Uterus (tissue), 4 donors: Measurements from ENCODE around the gene FRS3. TPM values are rescaled to one million over a fixed set of nuclear protein-coding genes. Genes with fewer than 3 reads are reported as not detected.

Experiments used
- DNase-seq, 2 donors: peaks; one replicate each; pipeline ENCODE4 v3.0.0-alpha.2; 2019 to 2020
- H3K27ac ChIP-seq, 2 donors: fragments of 200-600 bp; sonication (generic); 1 replicate in 1 of 2; 2 replicates in 1 of 2; pipeline ENCODE4 v1.5.1; 2016 to 2018
- H3K27me3 ChIP-seq, 2 donors: fragments of 200-600 bp; sonication (generic); one replicate each; pipeline ENCODE4 v1.5.1; 2018 to 2019; ENCODE audit warnings: control low read depth in 1 of 2
- H3K36me3 ChIP-seq, 2 donors: fragments of 200-600 bp; sonication (generic); one replicate each; pipeline ENCODE4 v1.5.1; 2019; ENCODE audit warnings: control low read depth in 1 of 2
- H3K4me1 ChIP-seq, 2 donors: fragments of 200-600 bp; sonication (generic); one replicate each; pipeline ENCODE4 v1.5.1; 2018 to 2019; ENCODE audit warnings: control low read depth in 1 of 2
- H3K4me3 ChIP-seq, 2 donors: fragments of 200-600 bp; sonication (generic); 1 replicate in 1 of 2; 2 replicates in 1 of 2; pipeline ENCODE4 v1.5.1; 2018 to 2019; ENCODE audit warnings: mild to moderate bottlenecking in 1 of 2
- H3K9me3 ChIP-seq, 2 donors: fragments of 200-600 bp; sonication (generic); one replicate each; pipeline ENCODE4 v1.5.1; 2019; ENCODE audit warnings: control low read depth in 1 of 2
- CTCF ChIP-seq, 4 experiments: fragments of 200-600 bp in 2 of 4; fragments of 450-650 bp in 2 of 4; sonication (generic) in 2 of 4; IDR thresholded peaks; one replicate each; pipeline ENCODE4 v1.5.1; 2016 to 2019; ENCODE audit warnings: antibody characterized with exemption in 4 of 4, mild to moderate bottlenecking in 2 of 4, moderate library complexity in 1 of 4
- POLR2A ChIP-seq, 2 donors: fragments of 450-650 bp; IDR thresholded peaks; one replicate each; pipeline ENCODE4 v1.6.1; 2016; ENCODE audit warnings: antibody characterized with exemption in 2 of 2, mild to moderate bottlenecking in 1 of 2, moderate library complexity in 1 of 2
- intact Hi-C: fragments of 100-400 bp; cut with DNase I; formaldehyde crosslinking; loops from one replicate; pipeline ENCODE4 v1.15.1; 2023; ENCODE audit warnings: low total_unique reads
- small RNA-seq: library from RNA; depleted of rRNA; stranded (forward); fragments of <200 nt; gene quantifications from one replicate; pipeline ENCODE3, GENCODE V24; 2016
- total RNA-seq, 4 donors: library from RNA; depleted of rRNA in 3 of 4; stranded (reverse); fragments of >200 nt in 3 of 4; gene quantifications; one replicate each; pipeline versions ENCODE4 v1.1.0 to v1.2.4, GENCODE V29; 2014 to 2023
- donor health status: DM: yes; HTN: yes; CAD: no.

The FRS3 gene
- total RNA-seq, 4 donors from 2014 or later, result 0.26 to 8.9 (median 2.2) TPM

GRCh38 chr6:41723530-41724227 lies 56.0 kb downstream of the FRS3 start:
- no peaks in the 10 kb centered on the region for H3K27me3 ChIP-seq
- DNase-seq, result peak; percentile 54 to 58
- intact Hi-C loops, result no loop called here
- no peaks in the 10 kb centered on the region for H3K36me3 ChIP-seq
- H3K27ac ChIP-seq, result no peak overlapping the region
- no peak for TF ChIP-seq POLR2A (IDR thresholded peaks at IDR 0.05)
- TF ChIP-seq CTCF (IDR thresholded peaks at IDR 0.05), result no peak
- H3K4me3 ChIP-seq, result no peak overlapping the region
- no peaks in the 10 kb centered on the region for H3K9me3 ChIP-seq
- H3K4me1 ChIP-seq, result no peaks in the 10 kb centered on the region

GRCh38 chr6:41722969-41723529 lies 56.7 kb downstream of the FRS3 start:
- no peak overlapping the region for H3K4me3 ChIP-seq
- intact Hi-C loops, result no loop called here
- no peaks in the 10 kb centered on the region for H3K4me1 ChIP-seq
- H3K27me3 ChIP-seq, result no peaks in the 10 kb centered on the region
- DNase-seq, result no peak
- no peaks in the 10 kb centered on the region for H3K9me3 ChIP-seq
- TF ChIP-seq CTCF (IDR thresholded peaks at IDR 0.05) (no peak), POLR2A (IDR thresholded peaks at IDR 0.05) (no peak)
- no peaks in the 10 kb centered on the region for H3K36me3 ChIP-seq
- H3K27ac ChIP-seq, result no peak overlapping the region

GRCh38 chr6:41721414-41721813 lies 58.3 kb downstream of the FRS3 start:
- no peak for DNase-seq
- intact Hi-C loops, result no loop called here
- Histone ChIP-seq H3K27ac (no peak overlapping the region), H3K4me1 (peaks cover 0 to 8% of the 10 kb centered on the region in 2 donors), H3K4me3 (no peak overlapping the region), H3K36me3 (no peaks in the 10 kb centered on the region), H3K9me3 (no peaks in the 10 kb centered on the region), H3K27me3 (no peaks in the 10 kb centered on the region)
- TF ChIP-seq POLR2A (IDR thresholded peaks at IDR 0.05) (no peak), CTCF (IDR thresholded peaks at IDR 0.05) (no peak)

- no peak overlapping the region for H3K27ac ChIP-seq
- H3K27me3 ChIP-seq, result no peaks in the 10 kb centered on the region
- peaks cover 0 to 11% of the 10 kb centered on the region in 2 donors for H3K4me1 ChIP-seq
- intact Hi-C loops, result no loop called here
- H3K9me3 ChIP-seq, result no peaks in the 10 kb centered on the region
- TF ChIP-seq POLR2A (IDR thresholded peaks at IDR 0.05) (no peak), CTCF (IDR thresholded peaks at IDR 0.05) (no peak)
- H3K36me3 ChIP-seq, result no peaks in the 10 kb centered on the region
- no peak for DNase-seq
- no peak overlapping the region for H3K4me3 ChIP-seq
Measured at GRCh38 chr6:41720783-41721182, 58.9 kb downstream of the FRS3 start.

DNA sequence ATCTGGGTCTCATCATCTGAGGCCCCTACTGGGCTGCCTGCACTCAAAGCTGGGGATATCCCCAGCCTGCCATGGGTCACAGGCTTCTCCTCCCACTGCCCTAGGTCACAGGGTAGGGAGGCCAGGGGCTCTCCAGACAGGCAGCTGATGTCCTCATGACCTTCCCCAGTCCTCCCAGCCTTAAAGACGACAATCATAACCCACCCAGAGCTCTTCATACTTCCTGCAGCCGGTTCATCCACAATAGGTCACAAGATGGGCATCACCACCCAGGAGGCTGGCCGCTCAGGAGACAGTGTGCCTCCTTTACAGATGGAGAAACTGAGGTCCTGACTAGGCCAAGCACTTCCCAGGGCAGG lies 59.5 kb downstream of the FRS3 start:
- Histone ChIP-seq H3K4me1 (peaks cover 0 to 11% of the 10 kb centered on the region in 2 donors), H3K36me3 (no peaks in the 10 kb centered on the region), H3K4me3 (no peak overlapping the region), H3K27ac (no peak overlapping the region), H3K9me3 (no peaks in the 10 kb centered on the region), H3K27me3 (no peaks in the 10 kb centered on the region)
- intact Hi-C loops, result no loop called here
- no peak for DNase-seq
- TF ChIP-seq CTCF (IDR thresholded peaks at IDR 0.05) (no peak), POLR2A (IDR thresholded peaks at IDR 0.05) (no peak)

Small RNAs within 50 kb of the gene (small RNA-seq; reads per million reads assigned to genes)
- gene AL365205.2, result not detected
- not detected for gene AL365205.3

Other genes starting within 250 kb of the FRS3 start
- gene FOXP4, start 233.5 kb downstream of the FRS3 start, total RNA-seq, result 10 to 100 TPM in 2 of 4 donors, 1 to 10 TPM in 2; 3.8 to 50.1 (median 9.4) TPM
- 10 to 100 TPM; 14.4 to 80.0 (median 23.4) TPM for gene MDFI, start 141.4 kb downstream of the FRS3 start, total RNA-seq
- 10 to 100 TPM in 3 of 4 donors, 1 to 10 TPM in 1; 8.8 to 31.7 (median 17.0) TPM for gene TFEB, start 44.3 kb downstream of the FRS3 start, total RNA-seq
- 1 to 10 TPM in 1 of 4 donors, under 1 TPM in 1, not detected in 2; 0.91 to 2.1 TPM for gene PGC, start 32.5 kb downstream of the FRS3 start, total RNA-seq
- gene PRICKLE4, start 882 bp upstream of the FRS3 start, total RNA-seq, result 10 to 100 TPM; 10.4 to 17.9 (median 14.3) TPM
- gene TOMM6, start 7.8 kb upstream of the FRS3 start, total RNA-seq, result 100 to 1,000 TPM in 2 of 4 donors, 10 to 100 TPM in 2; 53.1 to 164 (median 96.0) TPM
- 10 to 100 TPM in 1 of 4 donors, 1 to 10 TPM in 3; 2.3 to 16.5 (median 6.6) TPM for gene USP49, start 115.5 kb upstream of the FRS3 start, total RNA-seq
- gene MED20, start 141.2 kb upstream of the FRS3 start, total RNA-seq, result 10 to 100 TPM in 3 of 4 donors, 1 to 10 TPM in 1; 1.0 to 36.8 (median 17.3) TPM
- 10 to 100 TPM in 3 of 4 donors, under 1 TPM in 1; 0.51 to 20.5 (median 18.0) TPM for gene BYSL, start 141.6 kb upstream of the FRS3 start, total RNA-seq
- 100 to 1,000 TPM in 1 of 4 donors, 10 to 100 TPM in 3; 28.8 to 101 (median 74.3) TPM for gene CCND3, start 161.9 kb upstream of the FRS3 start, total RNA-seq